Upper lobe of left lung (tissue), 4 donors: Measurements from ENCODE around the gene C7orf33.
"Not testable (repeated sequence)": the region's sequence is repeated elsewhere in the genome, so short reads cannot be mapped to it uniquely, and the experiment has no call there.

Source experiments
- CTCF ChIP-seq, 6 experiments: fragments of 450-650 bp in 4 of 6; fragments of 200-600 bp in 2 of 6; sonication (generic) in 2 of 6; IDR thresholded peaks; one replicate each; pipeline ENCODE4 v1.5.1; 2016 to 2019; ENCODE audit warnings: antibody characterized with exemption in 6 of 6
- EP300 ChIP-seq, 4 donors: sonication (generic); formaldehyde crosslinking; IDR thresholded peaks; one replicate each; pipeline ENCODE4 v1.5.1; 2017; ENCODE audit warnings: antibody characterized with exemption in 4 of 4, control low read depth in 2 of 4
- POLR2A ChIP-seq, 4 donors: fragments of 450-650 bp; IDR thresholded peaks; one replicate each; pipeline ENCODE4 v1.5.1; 2016 to 2017; ENCODE audit warnings: antibody characterized with exemption in 4 of 4, mild to moderate bottlenecking in 2 of 4
- POLR2AphosphoS5 ChIP-seq, 2 donors: sonication (generic); formaldehyde crosslinking; IDR thresholded peaks; one replicate each; pipeline ENCODE4 v1.5.1; 2017; ENCODE audit warnings: antibody characterized with exemption in 2 of 2

GRCh38 chr7:148573581-148573980 lies 17.0 kb upstream of the C7orf33 start:
- TF ChIP-seq CTCF, POLR2A, POLR2AphosphoS5, EP300 (IDR thresholded peaks at IDR 0.05): not testable (repeated sequence)
